B cell (primary cell): Measurements from ENCODE around the gene TRPM4. TPM values are rescaled to one million over a fixed set of nuclear protein-coding genes. Genes with fewer than 3 reads are reported as not detected.
A peak's percentile ranks its signal among the peaks of the same experiment; 100 is the strongest.

Experiments
- ATAC-seq: fragments of 200-7000 bp; cut with Tn5 transposase; one replicate; pipeline ENCODE4 v1.10.0; 2021; ENCODE audit warnings: low read depth, mild to moderate bottlenecking, moderate number of reproducible peaks, moderate library complexity
- CTCF ChIA-PET: fragments of 350-600 bp; sonication (Branson Sonifier 250); formaldehyde crosslinking; loops from one replicate; lab custom pipeline; 2021; ENCODE audit warnings: antibody characterized with exemption, inconsistent platforms; lab: Charles Lee
- POLR2A ChIA-PET: fragments of 350-600 bp; sonication (Branson Sonifier 250); formaldehyde crosslinking; loops from one replicate; lab custom pipeline; 2021; ENCODE audit warnings: antibody characterized with exemption; lab: Charles Lee
- DNase-seq: peaks from one replicate; pipeline ENCODE4 v3.0.0; 2013
- H2AFZ ChIP-seq: 2 replicates; pipeline ENCODE4 v1.6.1; 2012; ENCODE audit warnings: mild to moderate bottlenecking, low read depth, low read length; ENCODE audit not compliant: insufficient read depth, poor library complexity, severe bottlenecking
- H3K27ac ChIP-seq, 2 donors: 1 replicate in 1 of 2; 2 replicates in 1 of 2; pipeline ENCODE4 v1.5.1; 2012 to 2013; ENCODE audit warnings: low read length in 2 of 2, mild to moderate bottlenecking in 2 of 2, moderate library complexity in 1 of 2
- H3K27me3 ChIP-seq, 4 experiments: fragments of 200-600 bp in 1 of 4; sonication (generic) in 1 of 4; replicated peaks in 1 of 4; 1 replicate in 2 of 4; 2 replicates in 2 of 4; pipeline versions ENCODE4 v1.6.1 to v1.7.0; 2013 to 2016; ENCODE audit warnings: low read length in 3 of 4, mild to moderate bottlenecking in 2 of 4, mixed read lengths in 1 of 4, moderate library complexity in 1 of 4; ENCODE audit not compliant: insufficient read depth in 4 of 4, control insufficient read depth in 3 of 4; ENCODE audit errors: control extremely low read depth in 1 of 4
- H3K36me3 ChIP-seq, 2 experiments: replicated peaks in 1 of 2; 1 replicate in 1 of 2; 2 replicates in 1 of 2; pipeline versions ENCODE4 v1.6.1 to v1.7.1; 2013; ENCODE audit warnings: low read length in 1 of 2; ENCODE audit not compliant: insufficient read depth in 2 of 2, control insufficient read depth in 1 of 2; ENCODE audit errors: control extremely low read depth in 1 of 2, extremely low read depth in 1 of 2
- H3K4me1 ChIP-seq, 2 donors: fragments of 200-600 bp in 1 of 2; sonication (generic) in 1 of 2; 1 replicate in 1 of 2; 2 replicates in 1 of 2; pipeline versions ENCODE4 v1.5.1 to v1.6.1; 2013 to 2017; ENCODE audit warnings: low read length in 2 of 2; ENCODE audit not compliant: control insufficient read depth in 2 of 2, insufficient read depth in 2 of 2
- H3K4me2 ChIP-seq: replicated peaks from 2 replicates; pipeline ENCODE3; 2012; ENCODE audit warnings: mild to moderate bottlenecking, low read depth, low read length; ENCODE audit not compliant: poor library complexity, severe bottlenecking
- H3K4me3 ChIP-seq, 5 experiments: fragments of 200-600 bp in 1 of 5; sonication (generic) in 1 of 5; 1 replicate in 3 of 5; 2 replicates in 2 of 5; pipeline versions ENCODE4 v1.5.1 to v1.7.0; 2011 to 2016; ENCODE audit warnings: low read length in 4 of 5, mild to moderate bottlenecking in 4 of 5, low read depth in 2 of 5, control low read depth in 1 of 5, moderate library complexity in 1 of 5; ENCODE audit not compliant: insufficient read depth in 1 of 5; ENCODE audit errors: control extremely low read depth in 1 of 5, extremely low read depth in 1 of 5
- H3K79me2 ChIP-seq: fragments of 200-600 bp; sonication (generic); one replicate; pipeline ENCODE4 v1.6.0; 2016; ENCODE audit warnings: low read length; ENCODE audit not compliant: control insufficient read depth, insufficient read depth
- H3K9ac ChIP-seq: fragments of 200-600 bp; sonication (generic); 2 replicates; pipeline ENCODE4 v1.6.1; 2017; ENCODE audit warnings: mild to moderate bottlenecking, low read length, moderate library complexity
- H3K9me3 ChIP-seq, 3 donors: one replicate each; pipeline versions ENCODE4 v1.6.1 to v1.7.1; 2013; ENCODE audit warnings: low read length in 2 of 3; ENCODE audit not compliant: control insufficient read depth in 2 of 3, insufficient read depth in 1 of 3; ENCODE audit errors: control extremely low read depth in 1 of 3
- H4K20me1 ChIP-seq: 2 replicates; pipeline ENCODE4 v1.6.0; 2012; ENCODE audit warnings: mild to moderate bottlenecking, low read length; ENCODE audit not compliant: insufficient read depth, control insufficient read depth, poor library complexity, severe bottlenecking
- H3K27ac Mint-ChIP-seq: one replicate; pipeline ENCODE4 v1.8.0; 2021; ENCODE audit warnings: mixed read lengths
- H3K27me3 Mint-ChIP-seq: one replicate; pipeline ENCODE4 v1.8.0; 2021; ENCODE audit warnings: mixed read lengths
- H3K4me1 Mint-ChIP-seq: one replicate; pipeline ENCODE4 v1.8.0; 2021; ENCODE audit warnings: mixed read lengths
- H3K4me3 Mint-ChIP-seq: one replicate; pipeline ENCODE4 v1.8.0; 2021; ENCODE audit warnings: mixed read lengths
- H3K9me3 Mint-ChIP-seq: one replicate; pipeline ENCODE4 v1.8.0; 2022; ENCODE audit warnings: mixed read lengths; ENCODE audit not compliant: insufficient read depth
- CTCF ChIP-seq: fragments of 200-600 bp; IDR thresholded peaks from one replicate; pipeline ENCODE4 v1.8.0; 2022; ENCODE audit warnings: antibody characterized with exemption, mild to moderate bottlenecking
- EZH2 ChIP-seq: IDR thresholded peaks from 2 replicates; pipeline ENCODE4 v1.6.1; 2012; ENCODE audit warnings: borderline replicate concordance, low read depth, mild to moderate bottlenecking, moderate library complexity, low read length; ENCODE audit not compliant: insufficient read depth, poor library complexity, severe bottlenecking
- WGBS: methylation state at CpG from one replicate; pipeline ENCODE4 v1.1.5; 2013; ENCODE audit warnings: missing lambda C conversion rate; ENCODE audit not compliant: insufficient coverage; 5-methylcytosine and 5-hydroxymethylcytosine counted together
- intact Hi-C: fragments of 100-400 bp; cut with micrococcal nuclease; formaldehyde crosslinking; loops from one replicate; pipeline ENCODE4 v1.10.0; 2022
- polyA plus RNA-seq: library from polyadenylated mRNA; depleted of rRNA; stranded (reverse); fragments of >200 nt; gene quantifications from 2 replicates; pipeline ENCODE4 v1.2.3, GENCODE V29; 2012
- total RNA-seq, 2 donors: library from RNA; stranded (reverse); fragments of 120-200 nt in 1 of 2; gene quantifications; 1 replicate in 1 of 2; 2 replicates in 1 of 2; pipeline versions ENCODE4 v1.2.3 to v1.2.4, GENCODE V29; 2013 to 2022

TRPM4 gene
- total and polyA plus RNA-seq, 2 donors (not counting 1 experiment from before 2014, with no cell fraction given): 0.24 TPM; not detected in 1

GRCh38 chr19:49210901-49211451 lies 53.4 kb downstream of the TRPM4 start:
- Histone ChIP-seq H3K4me3 (no peak overlapping the region), H3K9ac (no peak overlapping the region), H3K9me3 (no peaks in the 10 kb centered on the region), H3K36me3 (no peaks in the 10 kb centered on the region), H4K20me1 (no peaks in the 10 kb centered on the region), H2AFZ (peak overlapping the region; percentile 14), H3K79me2 (no peaks in the 10 kb centered on the region), H3K4me1 (peaks cover 12 to 37% of the 10 kb centered on the region in 2 donors), H3K27me3 (no peaks in the 10 kb centered on the region), H3K4me2 (peak overlapping the region; percentile 37), H3K27ac (no peak overlapping the region)
- Mint-ChIP-seq H3K27ac (peak overlapping the region; percentile 12), H3K9me3 (no peaks in the 10 kb centered on the region), H3K4me1 (peaks cover 41% of the 10 kb centered on the region), H3K4me3 (no peak overlapping the region), H3K27me3 (no peaks in the 10 kb centered on the region)
- intact Hi-C loops: no loop called here
- WGBS: 98% methylated on average over 16 of the region's 19 CpGs
- POLR2A ChIA-PET: interaction anchor here (0.6 kb wide), 1 partner anchor 59 kb away, joined by 3 read pairs; no protein-coding TSS in a partner anchor
- no peak for ATAC-seq
- TF ChIP-seq EZH2 (no peak), CTCF (no peak)
- no peak for DNase-seq
- CTCF ChIA-PET: interaction anchor here (0.6 to 4.9 kb wide), 4 partner anchors 12 to 112 kb away, joined by 3 to 89 read pairs (median 18); no protein-coding TSS in a partner anchor

DNA sequence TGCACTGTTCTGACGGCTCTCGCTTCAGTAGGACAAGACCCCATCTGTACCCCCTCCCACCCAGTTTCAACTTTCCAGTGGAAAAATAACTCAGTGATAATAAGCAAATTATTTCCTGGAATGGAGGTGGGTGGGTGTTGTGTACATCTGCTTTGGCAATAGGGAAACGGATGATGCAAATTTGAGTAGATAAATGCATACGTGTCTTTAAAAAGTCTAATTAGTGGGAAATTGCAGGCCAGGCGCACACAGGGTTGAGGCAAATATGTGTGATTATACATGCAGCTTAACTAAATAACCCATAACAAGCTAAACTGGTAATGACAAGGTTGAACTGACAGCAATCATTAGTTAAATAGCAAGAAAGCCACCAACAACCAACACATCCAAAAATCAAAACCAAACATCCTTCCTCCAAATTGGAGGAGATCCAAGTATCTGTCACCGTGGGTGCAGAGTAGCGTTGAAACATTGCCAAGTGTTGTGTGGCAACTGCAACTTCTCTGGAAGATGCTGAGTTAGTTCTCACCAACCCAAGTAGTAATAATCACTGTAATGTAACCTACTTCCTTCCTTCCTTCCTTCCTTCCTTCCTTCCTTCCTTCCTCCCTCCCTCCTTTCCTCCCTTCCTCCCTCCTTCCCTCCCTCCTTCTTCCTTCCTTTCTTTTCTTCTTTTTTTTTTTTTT lies 54.6 kb downstream of the TRPM4 start:
- Histone ChIP-seq H3K79me2 (no peaks in the 10 kb centered on the region), H3K27ac (no peak overlapping the region), H3K4me1 (peaks cover 12 to 36% of the 10 kb centered on the region in 2 donors), H3K9me3 (no peaks in the 10 kb centered on the region), H3K36me3 (no peaks in the 10 kb centered on the region), H3K4me3 (no peak overlapping the region), H3K27me3 (no peaks in the 10 kb centered on the region), H3K4me2 (peak overlapping the region; percentile 14), H2AFZ (no peak overlapping the region), H4K20me1 (no peaks in the 10 kb centered on the region), H3K9ac (no peak overlapping the region)
- no peak for TF ChIP-seq CTCF
- no peak for TF ChIP-seq EZH2
- ATAC-seq (no peak), DNase-seq (no peak)
- WGBS: 10% methylated on average over 2 of the region's 7 CpGs
- peaks cover 38% of the 10 kb centered on the region for H3K4me1 Mint-ChIP-seq
- POLR2A ChIA-PET: interaction anchor here (0.6 kb wide), 1 partner anchor 73 kb away, joined by 5 read pairs; no protein-coding TSS in a partner anchor
- H3K9me3 Mint-ChIP-seq: no peaks in the 10 kb centered on the region
- H3K27me3 Mint-ChIP-seq: no peaks in the 10 kb centered on the region
- H3K4me3 Mint-ChIP-seq: peak overlapping the region; percentile 16
- intact Hi-C loops: no loop called here
- CTCF ChIA-PET: interaction anchor here (1.3 to 2.8 kb wide), 2 partner anchors 13 to 114 kb away, joined by 5 to 12 read pairs; no protein-coding TSS in a partner anchor
- H3K27ac Mint-ChIP-seq: peak overlapping the region; percentile 10
